AG08396 (cell line): Measurements from ENCODE around the gene RSBN1.
"Not testable (repeated sequence)": the region's sequence is repeated elsewhere in the genome, so short reads cannot be mapped to it uniquely, and the experiment has no call there.

Source experiments
- DNase-seq: peaks from one replicate; pipeline ENCODE4 v3.0.0; 2012; ENCODE audit warnings: low spot score, mixed read lengths

The RSBN1 gene

GRCh38 chr1:113780374-113781146 lies 31.7 kb downstream of the RSBN1 start:
- no peak for DNase-seq

- DNase-seq: no peak
Measured at GRCh38 chr1:113779542-113779941, 32.7 kb downstream of the RSBN1 start.

GRCh38 chr1:113777561-113777960 lies 34.7 kb downstream of the RSBN1 start:
- no peak for DNase-seq

- no peak for DNase-seq
Measured at GRCh38 chr1:113770031-113770430, 42.2 kb downstream of the RSBN1 start.

- DNase-seq: no peak
Measured at GRCh38 chr1:113769601-113769970, 42.7 kb downstream of the RSBN1 start.

- no peak for DNase-seq
Measured at GRCh38 chr1:113768916-113769600, 43.2 kb downstream of the RSBN1 start.

- no peak for DNase-seq
Measured at GRCh38 chr1:113765306-113766230, 46.7 kb downstream of the RSBN1 start.

GRCh38 chr1:113763661-113764060 lies 48.6 kb downstream of the RSBN1 start:
- DNase-seq: no peak

GRCh38 chr1:113761937-113762336 lies 50.3 kb downstream of the RSBN1 start:
- DNase-seq: no peak

GRCh38 chr1:113760102-113761080 lies 51.9 kb downstream of the RSBN1 start:
- DNase-seq: no peak

GRCh38 chr1:113759333-113760101 lies 52.8 kb downstream of the RSBN1 start, which contains the start of gene PHTF1:
PHTF1 (minus strand) TSS chr1:113759486; CDS start chr1:113758703, 783 bp downstream.
- peak; percentile 90 for DNase-seq

GRCh38 chr1:113758631-113759332 lies 53.5 kb downstream of the RSBN1 start:
- DNase-seq: peak; percentile 80

GRCh38 chr1:113756461-113756860 lies 55.8 kb downstream of the RSBN1 start:
- DNase-seq: no peak

- not testable (repeated sequence) for DNase-seq
Measured at GRCh38 chr1:113753333-113753732, 58.9 kb downstream of the RSBN1 start.

GRCh38 chr1:113751516-113751915 lies 60.8 kb downstream of the RSBN1 start:
- DNase-seq: no peak

GRCh38 chr1:113751114-113751513 lies 61.2 kb downstream of the RSBN1 start:
- DNase-seq: no peak

- no peak for DNase-seq
Measured at GRCh38 chr1:113749402-113749801, 62.9 kb downstream of the RSBN1 start.

- DNase-seq: peak; percentile 30
Measured at GRCh38 chr1:113747376-113747775, 64.9 kb downstream of the RSBN1 start.

- no peak for DNase-seq
Measured at GRCh38 chr1:113745425-113745824, 66.9 kb downstream of the RSBN1 start.

- no peak for DNase-seq
Measured at GRCh38 chr1:113744114-113744513, 68.2 kb downstream of the RSBN1 start.
